Osteoblast (primary cell): ENCODE results near the gene PTPRE. TPM values are rescaled to one million over a fixed set of nuclear protein-coding genes. Genes with fewer than 3 reads are reported as not detected.

Source experiments
- DNase-seq: peaks from one replicate; pipeline ENCODE4 v3.0.0; 2011; ENCODE audit warnings: low spot score, mixed read lengths; ENCODE audit not compliant: insufficient read length; ENCODE audit errors: missing footprints
- H2AFZ ChIP-seq: 2 replicates; pipeline ENCODE4 v1.6.0; 2011; ENCODE audit warnings: mild to moderate bottlenecking, low read length
- H3K27ac ChIP-seq: 2 replicates; pipeline ENCODE4 v1.5.1; 2011; ENCODE audit warnings: mild to moderate bottlenecking, low read depth, low read length, moderate library complexity
- H3K27me3 ChIP-seq: 2 replicates; pipeline ENCODE4 v1.6.0; 2012; ENCODE audit warnings: mild to moderate bottlenecking, control low read depth, inconsistent platforms, low read length, moderate library complexity; ENCODE audit not compliant: insufficient read depth
- H3K36me3 ChIP-seq: 2 replicates; pipeline ENCODE4 v1.5.1; 2011; ENCODE audit warnings: mild to moderate bottlenecking, low read length, control low read depth, moderate library complexity; ENCODE audit not compliant: insufficient read depth
- H3K4me1 ChIP-seq: 2 replicates; pipeline ENCODE4 v1.5.1; 2011; ENCODE audit warnings: mild to moderate bottlenecking, low read length, control low read depth, moderate library complexity; ENCODE audit not compliant: insufficient read depth
- H3K4me2 ChIP-seq: 2 replicates; pipeline ENCODE4 v1.6.0; 2011; ENCODE audit warnings: mild to moderate bottlenecking, low read length; ENCODE audit not compliant: insufficient read depth
- H3K4me3 ChIP-seq: fragments of 200-600 bp; sonication (generic); 3 replicates; pipeline ENCODE4 v1.5.1; 2012; ENCODE audit warnings: mild to moderate bottlenecking, low read length, inconsistent platforms; ENCODE audit not compliant: insufficient read depth
- H3K79me2 ChIP-seq: 2 replicates; pipeline ENCODE4 v1.6.0; 2012; ENCODE audit warnings: mild to moderate bottlenecking, low read length, control low read depth, inconsistent platforms; ENCODE audit not compliant: insufficient read depth
- H3K9me3 ChIP-seq: 2 replicates; pipeline ENCODE4 v1.5.1; 2011; ENCODE audit warnings: low read depth, low read length, control low read depth
- H4K20me1 ChIP-seq: 2 replicates; pipeline ENCODE4 v1.6.0; 2012; ENCODE audit warnings: mild to moderate bottlenecking, low read length, control low read depth; ENCODE audit not compliant: insufficient read depth
- total RNA-seq: library from RNA; depleted of rRNA; stranded (reverse); fragments of >200 nt; gene quantifications from 2 replicates; pipeline ENCODE4 v1.2.3, GENCODE V29; 2012
- TF ChIP-seq, protein P1 (sequence below): IDR thresholded peaks from 2 replicates; pipeline ENCODE4 v1.5.1; 2011; ENCODE audit warnings: mild to moderate bottlenecking, low read depth, low read length, moderate library complexity; ENCODE audit errors: extremely low read depth

The PTPRE gene
- total RNA-seq, 1 donor, result 9.0 TPM

DNA sequence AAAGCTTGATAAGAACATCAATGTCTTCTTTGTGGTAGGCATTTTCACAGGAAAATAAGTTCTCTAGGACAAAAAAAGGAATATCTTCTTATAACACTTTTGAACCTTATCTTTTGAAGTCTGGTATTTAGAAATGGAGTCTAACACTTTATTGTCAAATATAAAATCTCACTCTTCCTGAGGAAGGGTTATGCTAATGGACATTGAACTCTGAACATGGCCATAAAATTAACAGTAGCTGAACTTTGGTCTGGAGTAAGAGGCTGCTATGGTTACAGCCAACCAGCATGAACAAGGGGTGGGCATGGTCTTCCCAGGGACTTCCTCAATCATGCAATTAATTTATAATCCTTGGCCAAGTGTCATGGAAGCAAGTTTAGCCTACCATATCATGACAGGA, 14.2 kb upstream of the PTPRE start, which contains the start of gene CLRN3:
TSS of gene CLRN3 (minus strand) at position 199 of the 400 bp plus-strand sequence. CDS start at position 42, 157 bp downstream.
- Histone ChIP-seq H3K27me3 (peaks cover 6% of the 10 kb centered on the region), H3K9me3 (no peaks in the 10 kb centered on the region), H2AFZ (no peak within 1 kb of the TSS), H4K20me1 (no peaks in the 10 kb centered on the region), H3K36me3 (no peaks in the 10 kb centered on the region), H3K4me3 (no peak within 1 kb of the TSS), H3K4me1 (peaks cover 8% of the 10 kb centered on the region), H3K79me2 (no peaks in the 10 kb centered on the region), H3K4me2 (no peak within 1 kb of the TSS), H3K27ac (no peak within 1 kb of the TSS)
- no peak for DNase-seq
- TF ChIP-seq, protein P1, sequence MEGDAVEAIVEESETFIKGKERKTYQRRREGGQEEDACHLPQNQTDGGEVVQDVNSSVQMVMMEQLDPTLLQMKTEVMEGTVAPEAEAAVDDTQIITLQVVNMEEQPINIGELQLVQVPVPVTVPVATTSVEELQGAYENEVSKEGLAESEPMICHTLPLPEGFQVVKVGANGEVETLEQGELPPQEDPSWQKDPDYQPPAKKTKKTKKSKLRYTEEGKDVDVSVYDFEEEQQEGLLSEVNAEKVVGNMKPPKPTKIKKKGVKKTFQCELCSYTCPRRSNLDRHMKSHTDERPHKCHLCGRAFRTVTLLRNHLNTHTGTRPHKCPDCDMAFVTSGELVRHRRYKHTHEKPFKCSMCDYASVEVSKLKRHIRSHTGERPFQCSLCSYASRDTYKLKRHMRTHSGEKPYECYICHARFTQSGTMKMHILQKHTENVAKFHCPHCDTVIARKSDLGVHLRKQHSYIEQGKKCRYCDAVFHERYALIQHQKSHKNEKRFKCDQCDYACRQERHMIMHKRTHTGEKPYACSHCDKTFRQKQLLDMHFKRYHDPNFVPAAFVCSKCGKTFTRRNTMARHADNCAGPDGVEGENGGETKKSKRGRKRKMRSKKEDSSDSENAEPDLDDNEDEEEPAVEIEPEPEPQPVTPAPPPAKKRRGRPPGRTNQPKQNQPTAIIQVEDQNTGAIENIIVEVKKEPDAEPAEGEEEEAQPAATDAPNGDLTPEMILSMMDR, result no peak

DNA sequence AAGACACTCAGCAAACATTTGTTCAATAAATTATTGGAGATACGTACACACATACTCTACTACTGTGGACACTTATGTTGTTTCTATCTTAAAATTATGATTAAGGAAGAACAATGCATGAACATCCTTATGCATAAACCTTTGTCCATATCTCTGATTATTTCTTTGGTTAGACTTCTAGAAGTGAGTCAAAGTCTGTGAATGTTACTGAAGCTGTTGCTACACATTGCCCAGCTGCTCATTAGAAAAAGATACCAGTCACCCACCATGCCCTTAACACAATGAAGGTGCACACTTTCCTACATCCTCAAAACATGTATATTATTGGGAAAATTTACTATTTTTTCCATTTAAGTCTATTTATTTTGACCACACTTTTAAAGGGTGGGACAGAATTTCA, 12.8 kb upstream of the PTPRE start:
- H3K4me1 ChIP-seq, result peaks cover 8% of the 10 kb centered on the region
- H3K79me2 ChIP-seq, result no peaks in the 10 kb centered on the region
- TF ChIP-seq, protein P1, result no peak
- H2AFZ ChIP-seq, result no peak overlapping the region
- H4K20me1 ChIP-seq, result no peaks in the 10 kb centered on the region
- peaks cover 6% of the 10 kb centered on the region for H3K27me3 ChIP-seq
- no peak overlapping the region for H3K27ac ChIP-seq
- no peaks in the 10 kb centered on the region for H3K36me3 ChIP-seq
- no peak overlapping the region for H3K4me2 ChIP-seq
- DNase-seq, result no peak
- no peak overlapping the region for H3K4me3 ChIP-seq
- no peaks in the 10 kb centered on the region for H3K9me3 ChIP-seq

DNA sequence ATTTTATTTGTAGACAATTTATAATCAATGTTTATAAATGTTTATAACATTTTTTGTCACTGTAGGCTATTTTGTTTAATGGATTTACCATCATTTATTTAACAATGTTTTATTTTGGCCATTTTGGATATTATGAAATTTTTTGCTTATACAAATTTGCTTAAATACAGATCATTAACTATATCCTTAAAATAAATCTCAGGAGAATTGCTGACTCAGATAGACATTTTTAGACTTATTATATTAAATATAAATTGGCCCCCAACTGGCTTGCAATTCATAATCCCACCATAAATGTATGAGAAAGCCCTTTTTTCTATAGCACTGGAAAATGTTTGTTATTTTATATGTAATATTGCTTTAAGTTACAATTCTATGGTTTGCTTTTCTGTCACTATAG, 10.3 kb upstream of the PTPRE start:
- DNase-seq, result no peak
- H2AFZ ChIP-seq, result no peak overlapping the region
- no peak overlapping the region for H3K27ac ChIP-seq
- H3K4me2 ChIP-seq, result no peak overlapping the region
- peaks cover 6% of the 10 kb centered on the region for H3K27me3 ChIP-seq
- H3K9me3 ChIP-seq, result no peaks in the 10 kb centered on the region
- H4K20me1 ChIP-seq, result no peaks in the 10 kb centered on the region
- no peaks in the 10 kb centered on the region for H3K36me3 ChIP-seq
- H3K79me2 ChIP-seq, result no peaks in the 10 kb centered on the region
- no peak overlapping the region for H3K4me3 ChIP-seq
- H3K4me1 ChIP-seq, result no peaks in the 10 kb centered on the region
- TF ChIP-seq, protein P1, result no peak

DNA sequence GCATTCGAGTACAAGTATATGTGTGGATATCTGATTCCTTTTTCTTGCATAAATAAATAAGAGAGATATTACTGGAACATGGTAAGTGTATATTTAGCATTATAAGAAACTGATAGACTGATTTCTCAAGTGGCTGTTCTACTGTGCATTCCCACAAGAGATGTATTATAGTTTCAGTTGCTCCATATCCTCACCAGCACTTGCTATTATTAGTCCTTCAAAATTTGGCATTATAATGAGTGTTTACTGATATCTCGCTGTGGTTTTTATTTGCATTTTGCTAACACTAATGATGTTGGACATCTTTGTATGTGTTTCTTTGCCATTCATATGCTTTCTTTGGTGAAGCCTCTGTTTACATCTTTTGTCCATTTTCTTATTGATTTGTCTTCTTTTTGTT, 9.7 kb upstream of the PTPRE start:
- no peak overlapping the region for H3K4me2 ChIP-seq
- H3K36me3 ChIP-seq, result no peaks in the 10 kb centered on the region
- TF ChIP-seq, protein P1, result no peak
- no peak overlapping the region for H3K27ac ChIP-seq
- no peaks in the 10 kb centered on the region for H3K9me3 ChIP-seq
- H3K4me3 ChIP-seq, result no peak overlapping the region
- no peaks in the 10 kb centered on the region for H4K20me1 ChIP-seq
- peaks cover 6% of the 10 kb centered on the region for H3K27me3 ChIP-seq
- H2AFZ ChIP-seq, result no peak overlapping the region
- DNase-seq, result no peak
- no peaks in the 10 kb centered on the region for H3K4me1 ChIP-seq
- H3K79me2 ChIP-seq, result no peaks in the 10 kb centered on the region
